ENCODE measurements around the gene VSTM2B.
"Not testable (repeated sequence)": the region's sequence is repeated elsewhere in the genome, so short reads cannot be mapped to it uniquely, and the experiment has no call there.

The VSTM2B gene

GRCh38 chr19:29543381-29543780 lies 17.6 kb downstream of the VSTM2B start:
- Histone ChIP-seq H3K36me3 (ENCODE audit: insufficient read depth, low read depth, low read length) (no peaks in the 10 kb centered on the region), H3K27me3 (ENCODE audit: insufficient read depth, low read length) (no peaks in the 10 kb centered on the region), H3K9ac (ENCODE audit: low read depth, low read length) (no peak overlapping the region)

DNA sequence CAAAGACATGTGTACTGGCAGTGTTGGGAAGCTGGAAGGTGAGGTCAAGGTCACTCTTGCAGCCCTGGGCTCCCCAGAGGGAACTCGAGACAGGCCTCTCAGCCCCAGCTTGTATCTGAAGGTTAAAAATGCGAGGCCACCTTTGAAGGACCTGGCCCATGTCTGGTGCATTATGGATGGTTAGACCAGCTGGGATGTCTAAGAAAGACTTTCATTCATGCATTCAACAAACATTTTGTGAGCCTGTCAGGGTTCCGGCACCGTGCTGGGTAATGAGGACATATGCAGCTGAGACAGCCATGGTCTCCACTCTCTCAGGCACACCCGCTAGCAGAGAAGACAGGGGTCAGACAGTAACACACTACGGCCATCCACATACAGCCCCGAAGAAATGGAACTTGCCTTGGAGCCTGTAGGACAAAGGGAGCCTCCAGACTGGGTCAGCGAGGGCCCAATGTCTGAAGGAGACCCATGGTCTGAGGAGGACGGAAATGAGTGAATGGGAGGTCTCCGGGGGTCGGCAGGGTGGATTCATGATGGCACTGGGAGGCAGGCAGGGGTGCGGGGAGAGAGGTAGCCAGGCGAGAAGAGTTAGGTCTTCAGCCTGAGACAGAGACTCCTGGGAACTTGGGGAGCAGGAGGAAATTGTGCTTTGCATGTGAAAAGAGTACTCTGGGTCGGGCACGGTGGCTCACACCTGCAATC lies 19.0 kb downstream of the VSTM2B start:
- H3K4me3 ChIP-seq (ENCODE audit: low read length): no peak overlapping the region
- H3K9ac ChIP-seq (ENCODE audit: low read depth, low read length): no peak overlapping the region
- no peak overlapping the region for H3K27ac ChIP-seq (ENCODE audit: low read length)
- no peaks in the 10 kb centered on the region for H3K27me3 ChIP-seq (ENCODE audit: insufficient read depth, low read length)
- H3K4me1 ChIP-seq (ENCODE audit: insufficient read depth, low read length): no peaks in the 10 kb centered on the region
- H3K9me3 ChIP-seq (ENCODE audit: insufficient read depth, low read depth, low read length): no peaks in the 10 kb centered on the region
- no peaks in the 10 kb centered on the region for H3K36me3 ChIP-seq (ENCODE audit: insufficient read depth, low read depth, low read length)

More at GRCh38 chr19:29543381-29543780, 17.6 kb downstream of the VSTM2B start:
- Histone ChIP-seq H3K27ac (ENCODE audit: low read length) (no peak overlapping the region), H3K4me1 (ENCODE audit: insufficient read depth, low read length) (no peaks in the 10 kb centered on the region), H3K9me3 (ENCODE audit: insufficient read depth, low read depth, low read length) (no peaks in the 10 kb centered on the region), H3K4me3 (ENCODE audit: low read length) (no peak overlapping the region)

DNA sequence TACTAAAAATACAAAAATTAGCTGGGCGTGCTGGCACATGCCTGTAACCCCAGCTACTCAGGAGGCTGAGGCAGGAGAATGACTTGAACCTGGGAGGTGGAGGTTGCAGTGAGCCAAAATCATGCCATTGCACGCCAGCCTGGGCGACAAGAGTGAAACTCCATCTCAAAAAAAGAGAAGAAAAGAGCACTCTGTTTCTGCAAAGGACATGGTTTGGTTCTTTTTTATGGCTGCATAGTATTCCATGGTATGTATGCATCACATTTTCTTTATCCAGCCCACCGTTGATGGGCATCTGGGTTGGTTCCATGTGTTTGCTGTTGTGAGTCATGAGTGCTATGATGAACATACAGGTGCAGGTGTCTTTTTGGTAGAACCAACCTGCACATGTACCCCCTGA lies 19.7 kb downstream of the VSTM2B start:
- not testable (repeated sequence) for H3K27ac ChIP-seq (ENCODE audit: low read length); H3K9me3 ChIP-seq (ENCODE audit: insufficient read depth, low read depth, low read length); H3K27me3 ChIP-seq (ENCODE audit: insufficient read depth, low read length); H3K4me1 ChIP-seq (ENCODE audit: insufficient read depth, low read length); H3K9ac ChIP-seq (ENCODE audit: low read depth, low read length); H3K36me3 ChIP-seq (ENCODE audit: insufficient read depth, low read depth, low read length); H3K4me3 ChIP-seq (ENCODE audit: low read length)

- Histone ChIP-seq H3K4me1 (ENCODE audit: insufficient read depth, low read length) (no peaks in the 10 kb centered on the region), H3K36me3 (ENCODE audit: insufficient read depth, low read depth, low read length) (no peaks in the 10 kb centered on the region), H3K9ac (ENCODE audit: low read depth, low read length) (no peak overlapping the region), H3K27ac (ENCODE audit: low read length) (no peak overlapping the region), H3K4me3 (ENCODE audit: low read length) (no peak overlapping the region), H3K9me3 (ENCODE audit: insufficient read depth, low read depth, low read length) (no peaks in the 10 kb centered on the region), H3K27me3 (ENCODE audit: insufficient read depth, low read length) (no peaks in the 10 kb centered on the region)
Observed at GRCh38 chr19:29545866-29546582, 20.2 kb downstream of the VSTM2B start.

DNA sequence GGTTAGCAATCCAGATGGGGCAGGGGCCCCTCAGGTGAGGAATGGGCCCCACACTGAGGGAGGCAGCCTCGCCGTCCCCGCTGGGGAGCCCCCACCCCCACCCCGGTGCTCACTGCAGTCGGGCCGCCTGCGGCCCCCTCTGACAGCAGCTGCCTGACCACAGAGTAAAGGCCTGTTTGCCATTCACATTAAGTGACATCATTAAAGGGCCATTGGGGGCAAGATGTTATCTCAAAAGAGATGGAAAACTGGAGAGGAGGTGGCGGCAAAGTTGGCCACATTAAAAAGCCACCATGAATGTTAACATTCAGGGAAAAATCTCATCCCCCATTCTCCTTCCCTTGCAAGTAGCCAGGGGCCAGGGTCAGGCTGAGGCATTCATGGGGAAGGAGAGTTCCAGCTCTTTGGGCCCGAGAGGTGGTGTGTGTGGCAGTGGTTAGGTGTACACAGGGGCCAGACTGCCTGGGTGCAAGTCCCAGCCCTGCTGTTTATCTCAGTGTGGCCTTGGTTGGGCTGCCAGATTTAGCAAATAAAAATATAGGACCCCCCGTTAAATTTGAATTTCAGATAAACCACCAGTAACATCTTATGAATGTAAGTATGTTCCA lies 20.9 kb downstream of the VSTM2B start:
- Histone ChIP-seq H3K9me3 (ENCODE audit: insufficient read depth, low read depth, low read length) (no peaks in the 10 kb centered on the region), H3K4me1 (ENCODE audit: insufficient read depth, low read length) (no peaks in the 10 kb centered on the region), H3K27ac (ENCODE audit: low read length) (no peak overlapping the region), H3K9ac (ENCODE audit: low read depth, low read length) (no peak overlapping the region), H3K27me3 (ENCODE audit: insufficient read depth, low read length) (no peaks in the 10 kb centered on the region; the same call in 1 of the 2 replicates), H3K36me3 (ENCODE audit: insufficient read depth, low read depth, low read length) (no peaks in the 10 kb centered on the region), H3K4me3 (ENCODE audit: low read length) (no peak overlapping the region)

- H3K4me1 ChIP-seq (ENCODE audit: insufficient read depth, low read length): no peaks in the 10 kb centered on the region
- H3K9me3 ChIP-seq (ENCODE audit: insufficient read depth, low read depth, low read length): no peaks in the 10 kb centered on the region
- H3K36me3 ChIP-seq (ENCODE audit: insufficient read depth, low read depth, low read length): no peaks in the 10 kb centered on the region
- no peak overlapping the region for H3K27ac ChIP-seq (ENCODE audit: low read length)
- H3K27me3 ChIP-seq (ENCODE audit: insufficient read depth, low read length): no peaks in the 10 kb centered on the region; the same call in 1 of the 2 replicates
- no peak overlapping the region for H3K4me3 ChIP-seq (ENCODE audit: low read length)
- H3K9ac ChIP-seq (ENCODE audit: low read depth, low read length): no peak overlapping the region
Observed at GRCh38 chr19:29547361-29547960, 21.7 kb downstream of the VSTM2B start.

DNA sequence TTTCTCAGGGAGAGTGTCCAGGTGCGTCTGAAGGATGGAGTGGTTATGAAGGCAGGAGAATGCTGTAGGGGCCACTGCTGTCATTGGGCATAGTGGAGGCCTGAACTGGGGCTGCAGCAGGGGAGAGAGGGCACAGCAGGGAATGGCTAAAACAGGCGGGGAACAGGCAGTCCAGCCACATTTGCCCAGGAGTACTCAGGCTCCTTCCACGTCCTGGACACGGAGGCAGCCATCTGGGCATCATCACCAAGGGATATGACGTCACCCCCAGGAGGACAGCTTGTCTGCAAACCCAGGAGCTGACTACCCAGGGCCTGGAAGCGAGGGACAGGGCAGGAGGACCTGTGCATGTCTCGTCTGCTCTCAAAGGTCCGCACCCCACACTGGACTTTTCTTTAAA lies 22.2 kb downstream of the VSTM2B start:
- Histone ChIP-seq H3K27ac (ENCODE audit: low read length) (no peak overlapping the region), H3K9ac (ENCODE audit: low read depth, low read length) (no peak overlapping the region)

DNA sequence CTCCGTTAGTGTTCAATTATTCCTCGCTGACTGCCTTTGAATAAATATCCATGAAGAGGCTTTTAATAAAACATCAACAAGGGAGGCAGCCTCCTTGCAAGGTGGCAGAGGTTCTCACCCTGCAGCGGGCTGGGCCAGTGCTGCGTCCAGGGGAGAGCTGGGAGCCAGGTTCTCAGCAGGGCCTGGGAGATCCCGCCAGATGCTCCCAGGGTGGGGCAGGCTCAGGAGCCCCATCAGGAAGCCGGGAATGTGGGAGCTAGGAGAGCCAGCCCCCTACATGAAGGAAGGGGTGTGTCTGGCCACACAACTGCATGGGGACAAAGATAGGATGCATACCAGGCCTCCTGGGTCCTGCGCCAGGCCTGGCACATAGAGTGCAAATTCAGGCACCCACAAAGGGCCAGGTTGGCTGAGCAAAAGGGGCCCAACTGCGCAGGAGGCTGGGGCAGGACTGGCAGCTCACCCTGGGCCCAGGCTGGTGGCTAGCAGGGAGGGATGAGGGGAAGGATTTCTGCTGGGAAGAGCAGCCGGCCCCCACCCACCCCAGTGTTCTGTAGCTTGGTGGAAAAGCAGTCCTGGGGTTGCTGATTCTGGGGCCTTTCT lies 22.8 kb downstream of the VSTM2B start:
- no peaks in the 10 kb centered on the region; the same call in 1 of the 2 replicates for H3K27me3 ChIP-seq (ENCODE audit: insufficient read depth, low read length)
- H3K9ac ChIP-seq (ENCODE audit: low read depth, low read length): no peak overlapping the region
- H3K4me1 ChIP-seq (ENCODE audit: insufficient read depth, low read length): no peaks in the 10 kb centered on the region
- H3K27ac ChIP-seq (ENCODE audit: low read length): no peak overlapping the region
- no peaks in the 10 kb centered on the region for H3K36me3 ChIP-seq (ENCODE audit: insufficient read depth, low read depth, low read length)
- peaks cover 5% of the 10 kb centered on the region; the same call in 1 of the 2 replicates for H3K9me3 ChIP-seq (ENCODE audit: insufficient read depth, low read depth, low read length)
- H3K4me3 ChIP-seq (ENCODE audit: low read length): no peak overlapping the region

More for the DNA sequence above, 22.2 kb downstream of the VSTM2B start:
- Histone ChIP-seq H3K9me3 (ENCODE audit: insufficient read depth, low read depth, low read length) (no peaks in the 10 kb centered on the region), H3K36me3 (ENCODE audit: insufficient read depth, low read depth, low read length) (no peaks in the 10 kb centered on the region), H3K4me3 (ENCODE audit: low read length) (no peak overlapping the region), H3K4me1 (ENCODE audit: insufficient read depth, low read length) (no peaks in the 10 kb centered on the region), H3K27me3 (ENCODE audit: insufficient read depth, low read length) (no peaks in the 10 kb centered on the region; the same call in 1 of the 2 replicates)

DNA sequence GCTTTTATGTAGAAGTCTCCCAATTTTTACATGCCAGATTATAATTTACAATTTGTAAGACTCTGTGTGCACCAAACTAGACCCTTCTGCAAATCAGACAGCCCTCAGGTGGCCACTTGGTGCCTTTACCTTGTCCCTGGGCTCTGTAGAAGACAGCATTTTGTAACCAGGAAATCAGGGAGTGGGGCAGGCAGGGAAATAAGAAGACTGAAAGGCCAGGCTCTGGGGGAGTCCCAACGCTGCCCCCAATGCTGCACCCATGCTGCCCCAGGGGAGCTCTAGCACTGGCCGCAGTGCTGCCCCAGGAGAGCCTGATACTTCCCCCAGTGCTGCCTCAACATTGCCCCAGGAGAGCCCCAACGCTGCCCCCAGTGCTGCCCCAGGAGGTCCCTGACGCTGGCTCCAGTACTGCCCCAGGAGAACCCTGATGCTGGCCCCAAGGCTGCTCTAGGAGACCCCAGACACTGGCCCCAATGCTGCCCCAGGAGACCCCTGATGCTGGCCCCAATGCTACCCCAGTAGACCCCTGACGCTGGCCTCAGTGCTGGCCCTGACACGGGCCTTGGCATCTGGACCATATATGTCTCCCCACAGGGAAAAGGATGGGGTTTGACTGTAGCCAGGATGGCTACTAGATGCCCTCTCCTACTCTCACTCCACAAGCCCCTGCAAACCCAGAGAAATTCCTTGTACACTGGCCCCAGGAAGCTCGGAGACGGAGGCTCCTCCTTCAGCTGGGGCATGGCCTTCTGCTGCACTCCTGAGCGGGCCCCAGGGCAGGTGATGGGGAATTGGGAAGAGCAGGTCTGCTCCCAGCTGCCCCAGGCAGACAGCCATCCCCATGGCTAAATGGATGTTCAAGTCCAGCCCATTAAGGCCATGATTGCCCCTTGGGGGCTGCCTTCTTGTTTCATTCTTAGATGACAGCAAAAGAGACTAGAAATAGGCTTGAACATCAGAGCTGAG lies 23.6 kb downstream of the VSTM2B start:
- no peak overlapping the region for H3K27ac ChIP-seq (ENCODE audit: low read length)

GRCh38 chr19:29550896-29551295 lies 25.1 kb downstream of the VSTM2B start:
- no peaks in the 10 kb centered on the region; the same call in 1 of the 2 replicates for H3K27me3 ChIP-seq (ENCODE audit: insufficient read depth, low read length)
- H3K9me3 ChIP-seq (ENCODE audit: insufficient read depth, low read depth, low read length): peaks cover 10% of the 10 kb centered on the region; the same call in 1 of the 2 replicates
- H3K36me3 ChIP-seq (ENCODE audit: insufficient read depth, low read depth, low read length): no peaks in the 10 kb centered on the region
- no peak overlapping the region for H3K9ac ChIP-seq (ENCODE audit: low read depth, low read length)
- H3K27ac ChIP-seq (ENCODE audit: low read length): no peak overlapping the region
- no peak overlapping the region for H3K4me3 ChIP-seq (ENCODE audit: low read length)
- no peaks in the 10 kb centered on the region for H3K4me1 ChIP-seq (ENCODE audit: insufficient read depth, low read length)

More for the DNA sequence above, 23.6 kb downstream of the VSTM2B start:
- Histone ChIP-seq H3K36me3 (ENCODE audit: insufficient read depth, low read depth, low read length) (no peaks in the 10 kb centered on the region), H3K4me1 (ENCODE audit: insufficient read depth, low read length) (no peaks in the 10 kb centered on the region), H3K9me3 (ENCODE audit: insufficient read depth, low read depth, low read length) (peaks cover 8% of the 10 kb centered on the region; the same call in 1 of the 2 replicates), H3K4me3 (ENCODE audit: low read length) (no peak overlapping the region), H3K9ac (ENCODE audit: low read depth, low read length) (no peak overlapping the region), H3K27me3 (ENCODE audit: insufficient read depth, low read length) (no peaks in the 10 kb centered on the region; the same call in 1 of the 2 replicates)
